Liver (tissue), 9 donors: ENCODE measurements around the gene FAN1. TPM values are rescaled to one million over a fixed set of nuclear protein-coding genes. Genes with fewer than 3 reads are reported as not detected.

Source experiments
- DNase-seq: peaks from one replicate; pipeline ENCODE4 v3.0.0-alpha.2; 2017; ENCODE audit warnings: low spot score
- H3K27ac ChIP-seq, 2 donors: one replicate each; pipeline ENCODE4 v1.7.0; 2013; ENCODE audit warnings: inconsistent platforms in 2 of 2, low read length in 2 of 2, control low read depth in 1 of 2, low read depth in 1 of 2, mild to moderate bottlenecking in 1 of 2
- H3K27me3 ChIP-seq, 4 donors: one replicate each; pipeline versions ENCODE4 v1.6.1 to v1.7.0; 2013; ENCODE audit warnings: low read length in 3 of 4, inconsistent platforms in 1 of 4, mild to moderate bottlenecking in 1 of 4, moderate library complexity in 1 of 4; ENCODE audit not compliant: control insufficient read depth in 4 of 4, insufficient read depth in 4 of 4
- H3K36me3 ChIP-seq, 4 donors: one replicate each; pipeline versions ENCODE4 v1.6.1 to v1.7.0; 2013; ENCODE audit warnings: low read length in 3 of 4, mild to moderate bottlenecking in 3 of 4, low read depth in 1 of 4, moderate library complexity in 1 of 4; ENCODE audit not compliant: control insufficient read depth in 4 of 4, insufficient read depth in 3 of 4
- H3K4me1 ChIP-seq, 4 donors: one replicate each; pipeline versions ENCODE4 v1.6.1 to v1.7.0; 2013; ENCODE audit warnings: low read length in 3 of 4, mild to moderate bottlenecking in 3 of 4, moderate library complexity in 1 of 4; ENCODE audit not compliant: control insufficient read depth in 4 of 4, insufficient read depth in 4 of 4
- H3K4me3 ChIP-seq, 3 donors: one replicate each; pipeline versions ENCODE4 v1.6.1 to v1.7.0; 2013; ENCODE audit warnings: low read length in 3 of 3, control low read depth in 1 of 3, low read depth in 1 of 3, mild to moderate bottlenecking in 1 of 3
- H3K9ac ChIP-seq, 2 donors: one replicate each; pipeline ENCODE4 v1.7.0; 2013; ENCODE audit warnings: low read length in 2 of 2, mild to moderate bottlenecking in 2 of 2, moderate library complexity in 2 of 2, control low read depth in 1 of 2, low read depth in 1 of 2
- H3K9me3 ChIP-seq, 4 donors: one replicate each; pipeline versions ENCODE4 v1.6.1 to v1.7.0; 2013; ENCODE audit warnings: low read length in 3 of 4; ENCODE audit not compliant: control insufficient read depth in 4 of 4
- ATF3 ChIP-seq: IDR thresholded peaks from 2 replicates; pipeline ENCODE4 v1.6.1; 2016; ENCODE audit warnings: antibody characterized with exemption
- CTCF ChIP-seq: fragments of 150-350 bp; IDR thresholded peaks from 2 replicates; pipeline ENCODE4 v1.5.1; 2017; ENCODE audit warnings: improper control_type of control experiment, low read depth, low read length; ENCODE audit not compliant: missing input control
- FOXA1 ChIP-seq: IDR thresholded peaks from 2 replicates; pipeline ENCODE4 v1.6.1; 2016; ENCODE audit warnings: antibody characterized with exemption
- FOXA2 ChIP-seq: IDR thresholded peaks from 2 replicates; pipeline ENCODE4 v1.6.1; 2016; ENCODE audit warnings: antibody characterized with exemption
- GABPA ChIP-seq, 2 donors: IDR thresholded peaks in 1 of 2; conservative IDR thresholded peaks in 1 of 2; 2 replicates each; pipeline ENCODE4 v1.6.1; 2016; ENCODE audit warnings: antibody characterized with exemption in 2 of 2, mild to moderate bottlenecking in 1 of 2, moderate library complexity in 1 of 2
- HNF4A ChIP-seq, 2 donors: conservative IDR thresholded peaks; 2 replicates each; pipeline ENCODE4 v1.6.1; 2016; ENCODE audit warnings: antibody characterized with exemption in 2 of 2, mild to moderate bottlenecking in 2 of 2
- HNF4G ChIP-seq: IDR thresholded peaks from 2 replicates; pipeline ENCODE4 v1.6.1; 2016; ENCODE audit warnings: antibody characterized with exemption
- JUND ChIP-seq, 2 donors: IDR thresholded peaks; 2 replicates each; pipeline ENCODE4 v1.6.1; 2016; ENCODE audit warnings: antibody characterized with exemption in 2 of 2
- MAX ChIP-seq: IDR thresholded peaks from 2 replicates; pipeline ENCODE4 v1.6.1; 2016; ENCODE audit warnings: antibody characterized with exemption
- NR2F2 ChIP-seq: IDR thresholded peaks from 2 replicates; pipeline ENCODE4 v1.6.1; 2016; ENCODE audit warnings: antibody characterized with exemption
- RAD21 ChIP-seq, 2 donors: IDR thresholded peaks; 2 replicates each; pipeline ENCODE4 v1.6.1; 2016; ENCODE audit warnings: antibody characterized with exemption in 2 of 2, mild to moderate bottlenecking in 2 of 2
- REST ChIP-seq: IDR thresholded peaks from 2 replicates; pipeline ENCODE4 v1.6.1; 2016; ENCODE audit warnings: antibody characterized with exemption, mild to moderate bottlenecking
- RXRA ChIP-seq, 2 donors: IDR thresholded peaks; 2 replicates each; pipeline ENCODE4 v1.6.1; 2017 to 2018; ENCODE audit warnings: antibody characterized with exemption in 2 of 2, mild to moderate bottlenecking in 1 of 2
- SP1 ChIP-seq: IDR thresholded peaks from 2 replicates; pipeline ENCODE4 v1.6.1; 2018; ENCODE audit warnings: antibody characterized with exemption, mild to moderate bottlenecking
- YY1 ChIP-seq: IDR thresholded peaks from 2 replicates; pipeline ENCODE4 v1.6.1; 2016; ENCODE audit warnings: antibody characterized with exemption, mild to moderate bottlenecking
- ZBTB33 ChIP-seq: IDR thresholded peaks from 2 replicates; pipeline ENCODE4 v1.6.1; 2016; ENCODE audit warnings: antibody characterized with exemption
- WGBS: extraction: QIAGEN DNeasy Blood & Tissue Kit; methylation state at CpG from one replicate; pipeline ENCODE4 v1.1.7; 2013; 5-methylcytosine and 5-hydroxymethylcytosine counted together
- polyA plus RNA-seq, 2 donors: library from polyadenylated mRNA; stranded (reverse) in 1 of 2; unstranded in 1 of 2; fragments of 200-250 nt in 1 of 2; fragments of >200 nt in 1 of 2; fragmentation: Nextera tagmentation in 1 of 2; extraction: Ambion mirVana in 1 of 2; gene quantifications; one replicate each; pipeline versions ENCODE4 v1.2.1 to v1.2.3, GENCODE V29; 2013 to 2015
- total RNA-seq, 2 donors: library from RNA; depleted of rRNA; stranded (reverse); fragments of >200 nt; gene quantifications; one replicate each; pipeline ENCODE4 v1.2.3, GENCODE V29; 2014
- donor health status: healthy.
- donor health status: healthy.
- donor health status: healthy.
- donor health status: healthy.
- donor health status: healthy.

Gene FAN1
- total and polyA plus RNA-seq, 4 donors, result 5.2 to 17.1 (median 7.5) TPM

GRCh38 chr15:30877070-30877469 lies 26.6 kb upstream of the FAN1 start:
- no peak for DNase-seq

GRCh38 chr15:30878515-30878914 lies 25.2 kb upstream of the FAN1 start:
- H3K4me3 ChIP-seq, result no peak overlapping the region
- no peak for TF ChIP-seq FOXA2
- no peak for TF ChIP-seq HNF4G
- TF ChIP-seq FOXA1, result no peak
- TF ChIP-seq REST, result no peak
- no peaks in the 10 kb centered on the region for H3K36me3 ChIP-seq
- no peak overlapping the region for H3K27ac ChIP-seq
- no peaks in the 10 kb centered on the region for H3K4me1 ChIP-seq
- H3K9ac ChIP-seq, result no peak overlapping the region
- H3K27me3 ChIP-seq, result no peaks in the 10 kb centered on the region
- WGBS, result 59% methylated on average over 1 of the region's 1 CpG
- DNase-seq, result no peak
- no peaks in the 10 kb centered on the region for H3K9me3 ChIP-seq

More at GRCh38 chr15:30877070-30877469, 26.6 kb upstream of the FAN1 start:
- TF ChIP-seq RAD21 (IDR thresholded peaks at IDR 0.05) (no peak), NR2F2 (no peak), FOXA1 (no peak), JUND (IDR thresholded peaks at IDR 0.05) (no peak), FOXA2 (no peak), GABPA (IDR thresholded peaks at IDR 0.05 in 1 of 2, conservative IDR thresholded peaks at IDR 0.05 in 1 of 2) (no peak), CTCF (no peak), RXRA (IDR thresholded peaks at IDR 0.05) (no peak), SP1 (no peak), ATF3 (no peak), HNF4G (no peak), ZBTB33 (no peak), YY1 (no peak), MAX (no peak), HNF4A (conservative IDR thresholded peaks at IDR 0.05) (no peak)
- Histone ChIP-seq H3K4me3 (no peak overlapping the region), H3K9me3 (no peaks in the 10 kb centered on the region), H3K4me1 (no peaks in the 10 kb centered on the region), H3K9ac (no peak overlapping the region), H3K27me3 (no peaks in the 10 kb centered on the region), H3K27ac (no peak overlapping the region), H3K36me3 (no peaks in the 10 kb centered on the region)
